BJ (cell line): ENCODE results near the gene MTMR2. TPM values are rescaled to one million over a fixed set of nuclear protein-coding genes. Genes with fewer than 3 reads are reported as not detected.

Experiments used
- CTCF ChIA-PET: fragments of 350-600 bp; formaldehyde crosslinking; extraction: SDS; loops from one replicate; lab custom pipeline; 2021; ENCODE audit warnings: antibody characterized with exemption, inconsistent platforms; lab: Yijun Ruan, JAX
- POLR2A ChIA-PET: fragments of 300-600 bp; sonication (Branson Sonifier 250); formaldehyde crosslinking; extraction: SDS; loops from one replicate; lab custom pipeline; 2021; ENCODE audit warnings: antibody characterized with exemption; lab: Charles Lee
- DNase-seq: peaks from one replicate; pipeline ENCODE4 v3.0.0-alpha.2; 2011; ENCODE audit warnings: low read depth
- H3K27me3 ChIP-seq: 2 replicates; pipeline ENCODE4 v1.6.0; 2011; ENCODE audit warnings: low read length; ENCODE audit not compliant: control insufficient read depth, insufficient read depth
- H3K36me3 ChIP-seq: 2 replicates; pipeline ENCODE4 v1.5.1; 2011; ENCODE audit warnings: low read length; ENCODE audit not compliant: control insufficient read depth, insufficient read depth
- H3K4me3 ChIP-seq: 2 replicates; pipeline ENCODE4 v1.5.1; 2011; ENCODE audit warnings: low read depth, mild to moderate bottlenecking, control low read depth, low read length
- CTCF ChIP-seq: IDR thresholded peaks from 2 replicates; pipeline ENCODE4 v1.5.1; 2011; ENCODE audit warnings: low read depth, mild to moderate bottlenecking, control low read depth, inconsistent platforms, low read length, moderate library complexity; ENCODE audit not compliant: insufficient read depth
- polyA plus RNA-seq: library from polyadenylated mRNA; depleted of rRNA; stranded (reverse); fragments of >200 nt; gene quantifications from 2 replicates; pipeline ENCODE4 v1.2.3, GENCODE V29; 2011

MTMR2 gene
- polyA plus RNA-seq, 1 experiment, result 19.3 TPM

- ChIA-PET POLR2A (no interaction called here), CTCF (no interaction called here)
- DNase-seq, result no peak
- H3K36me3 ChIP-seq, result no peaks in the 10 kb centered on the region
- H3K27me3 ChIP-seq, result no peaks in the 10 kb centered on the region
- no peak for TF ChIP-seq CTCF
- no peak overlapping the region for H3K4me3 ChIP-seq
Measured at GRCh38 chr11:95891423-95892170, 32.3 kb downstream of the MTMR2 start.

GRCh38 chr11:95888852-95889251 lies 35.1 kb downstream of the MTMR2 start:
- CTCF ChIA-PET, result no interaction called here

GRCh38 chr11:95888439-95888838 lies 35.5 kb downstream of the MTMR2 start:
- no peak overlapping the region for H3K4me3 ChIP-seq
- H3K27me3 ChIP-seq, result no peaks in the 10 kb centered on the region
- no peak for DNase-seq
- no peaks in the 10 kb centered on the region for H3K36me3 ChIP-seq
- ChIA-PET POLR2A (no interaction called here), CTCF (no interaction called here)
- TF ChIP-seq CTCF, result no peak

More at GRCh38 chr11:95888852-95889251, 35.1 kb downstream of the MTMR2 start:
- Histone ChIP-seq H3K4me3 (no peak overlapping the region), H3K36me3 (no peaks in the 10 kb centered on the region), H3K27me3 (no peaks in the 10 kb centered on the region)
- TF ChIP-seq CTCF, result no peak
- no peak for DNase-seq
- POLR2A ChIA-PET, result no interaction called here

GRCh38 chr11:95886462-95886861 lies 37.4 kb downstream of the MTMR2 start:
- Histone ChIP-seq H3K4me3 (no peak overlapping the region), H3K36me3 (no peaks in the 10 kb centered on the region), H3K27me3 (no peaks in the 10 kb centered on the region)
- CTCF ChIA-PET, result no interaction called here
- TF ChIP-seq CTCF, result no peak
- POLR2A ChIA-PET, result no interaction called here
- DNase-seq, result no peak

- ChIA-PET POLR2A (no interaction called here), CTCF (no interaction called here)
Measured at GRCh38 chr11:95884802-95885201, 39.1 kb downstream of the MTMR2 start.

More at GRCh38 chr11:95884802-95885201, 39.1 kb downstream of the MTMR2 start:
- DNase-seq, result no peak
- no peaks in the 10 kb centered on the region for H3K27me3 ChIP-seq
- H3K4me3 ChIP-seq, result no peak overlapping the region
- H3K36me3 ChIP-seq, result no peaks in the 10 kb centered on the region
- TF ChIP-seq CTCF, result no peak
